Brain microvascular endothelial cell (primary cell): ENCODE data around the gene OR8D4.

Experiments used
- DNase-seq: peaks from one replicate; pipeline ENCODE4 v3.0.0-alpha.2; 2020
- H3K27ac ChIP-seq: fragments of 250-450 bp; sonication (Bioruptor Pico); 2 replicates; pipeline ENCODE4 v1.5.1; 2020; ENCODE audit warnings: mild to moderate bottlenecking, moderate library complexity
- H3K27me3 ChIP-seq: fragments of 250-450 bp; sonication (Bioruptor Pico); replicated peaks from 2 replicates; pipeline ENCODE4 v1.5.1; 2020; ENCODE audit warnings: mild to moderate bottlenecking
- H3K36me3 ChIP-seq: fragments of 250-450 bp; sonication (Bioruptor Pico); replicated peaks from 2 replicates; pipeline ENCODE4 v1.5.1; 2020; ENCODE audit warnings: mild to moderate bottlenecking
- H3K4me3 ChIP-seq: 2 replicates; pipeline ENCODE4 v1.5.1; 2011; ENCODE audit warnings: low read depth, mild to moderate bottlenecking, control low read depth, low read length, moderate library complexity
- CTCF ChIP-seq: IDR thresholded peaks from 2 replicates; pipeline ENCODE4 v1.5.1; 2011; ENCODE audit warnings: low read depth, mild to moderate bottlenecking, moderate library complexity, low read length, control low read depth, inconsistent platforms; ENCODE audit errors: missing control alignments
- in situ Hi-C: cut with HindIII; loops from 2 replicates; pipeline ENCODE4 v1.10.0; 2017; ENCODE audit warnings: low sequenced_read_pairs, low pct_ligation_motif_present

Gene OR8D4

GRCh38 chr11:123905826-123906225 is 3.9 kb downstream of the OR8D4 start:
- no peak for DNase-seq
- in situ Hi-C loops: no loop called here

GRCh38 chr11:123920943-123921342 is 19.0 kb downstream of the OR8D4 start:
- TF ChIP-seq CTCF: no peak
- no peaks in the 10 kb centered on the region for H3K27me3 ChIP-seq
- no peak for DNase-seq
- H3K27ac ChIP-seq: no peak overlapping the region
- H3K4me3 ChIP-seq: no peak overlapping the region
- no peaks in the 10 kb centered on the region for H3K36me3 ChIP-seq
- in situ Hi-C loops: no loop called here

More at GRCh38 chr11:123905826-123906225, 3.9 kb downstream of the OR8D4 start:
- Histone ChIP-seq H3K27me3 (no peaks in the 10 kb centered on the region), H3K4me3 (no peak overlapping the region), H3K27ac (no peak overlapping the region), H3K36me3 (no peaks in the 10 kb centered on the region)
- no peak for TF ChIP-seq CTCF

GRCh38 chr11:123924027-123924426 is 22.1 kb downstream of the OR8D4 start:
- Histone ChIP-seq H3K4me3 (no peak overlapping the region), H3K27ac (no peak overlapping the region), H3K27me3 (no peaks in the 10 kb centered on the region), H3K36me3 (no peaks in the 10 kb centered on the region)
- no peak for DNase-seq
- in situ Hi-C loops: no loop called here
- no peak for TF ChIP-seq CTCF

GRCh38 chr11:123939317-123939716 is 37.4 kb downstream of the OR8D4 start, which contains the start of gene OR4D5:
Gene OR4D5 (plus strand): TSS chr11:123939617. CDS start chr11:123939617, 0 bp downstream.
- in situ Hi-C loops: no loop called here
- H3K27ac ChIP-seq: no peak within 1 kb of the TSS
- no peaks in the 10 kb centered on the region for H3K36me3 ChIP-seq
- no peak within 1 kb of the TSS for H3K4me3 ChIP-seq
- DNase-seq: no peak
- no peaks in the 10 kb centered on the region for H3K27me3 ChIP-seq
- no peak for TF ChIP-seq CTCF

- DNase-seq: no peak
- in situ Hi-C loops: no loop called here
- TF ChIP-seq CTCF: no peak
- Histone ChIP-seq H3K27me3 (no peaks in the 10 kb centered on the region), H3K27ac (no peak overlapping the region), H3K4me3 (no peak overlapping the region), H3K36me3 (no peaks in the 10 kb centered on the region)
Observed at GRCh38 chr11:123942413-123942812, 40.4 kb downstream of the OR8D4 start.

- in situ Hi-C loops: no loop called here
Observed at GRCh38 chr11:123943738-123944137, 41.8 kb downstream of the OR8D4 start, which contains the start of gene OR6T1. Gene OR6T1 (minus strand): TSS chr11:123943838. CDS start chr11:123943838, 0 bp downstream.

More at GRCh38 chr11:123943738-123944137, 41.8 kb downstream of the OR8D4 start, which contains the start of gene OR6T1:
- no peaks in the 10 kb centered on the region for H3K36me3 ChIP-seq
- H3K4me3 ChIP-seq: no peak within 1 kb of the TSS
- no peak within 1 kb of the TSS for H3K27ac ChIP-seq
- no peaks in the 10 kb centered on the region for H3K27me3 ChIP-seq
- no peak for TF ChIP-seq CTCF
- no peak for DNase-seq
